Measurements from ENCODE around the gene GALNT5. TPM values are rescaled to one million over a fixed set of nuclear protein-coding genes. Genes with fewer than 3 reads are reported as not detected.

GALNT5 gene
- total RNA-seq, 1 donor from 2014 or later = not detected

GRCh38 chr2:157290525-157290924, 33.0 kb downstream of the GALNT5 start:
- Histone ChIP-seq H3K9ac (no peak overlapping the region), H3K4me1 (no peaks in the 10 kb centered on the region), H4K20me1 (ENCODE audit: low read depth) (no peaks in the 10 kb centered on the region), H3K4me2 (no peak overlapping the region), H3K36me3 (no peaks in the 10 kb centered on the region), H3F3A (ENCODE audit: low read depth) (no peaks in the 10 kb centered on the region), H2AFZ (replicated peaks) (no peak overlapping the region), H3K27ac (no peak overlapping the region), H3K27me3 (no peaks in the 10 kb centered on the region), H3K79me2 (ENCODE audit: low read depth) (no peaks in the 10 kb centered on the region), H3K9me3 (ENCODE audit: low read depth) (no peaks in the 10 kb centered on the region), H3K4me3 (no peak overlapping the region)
- TF ChIP-seq EZH2phosphoT487 (IDR thresholded peaks at IDR 0.05) = no peak
- no peak for TF ChIP-seq EZH2 (IDR thresholded peaks at IDR 0.05)
- TF ChIP-seq CTCF (IDR thresholded peaks at IDR 0.05) = no peak
- H3K4me3 Mint-ChIP-seq = no peak overlapping the region
- no peak for DNase-seq (ENCODE audit: low spot score)
- no peaks in the 10 kb centered on the region for H3K36me3 Mint-ChIP-seq
- H3K27ac Mint-ChIP-seq = no peak overlapping the region
- no peaks in the 10 kb centered on the region for H3K9me3 Mint-ChIP-seq
- no peaks in the 10 kb centered on the region for H3K4me1 Mint-ChIP-seq
- no peaks in the 10 kb centered on the region for H3K27me3 Mint-ChIP-seq (ENCODE audit: insufficient read depth, low read depth)

GRCh38 chr2:157291018-157291417, 33.5 kb downstream of the GALNT5 start:
- no peaks in the 10 kb centered on the region for H4K20me1 ChIP-seq (ENCODE audit: low read depth)
- no peaks in the 10 kb centered on the region for H3F3A ChIP-seq (ENCODE audit: low read depth)
- no peaks in the 10 kb centered on the region for H3K4me1 ChIP-seq
- no peaks in the 10 kb centered on the region for H3K36me3 ChIP-seq
- TF ChIP-seq CTCF (IDR thresholded peaks at IDR 0.05) (no peak), EZH2 (IDR thresholded peaks at IDR 0.05) (no peak), EZH2phosphoT487 (IDR thresholded peaks at IDR 0.05) (no peak)
- H2AFZ ChIP-seq (replicated peaks) = no peak overlapping the region
- Mint-ChIP-seq H3K27ac (no peak overlapping the region), H3K27me3 (ENCODE audit: insufficient read depth, low read depth) (no peaks in the 10 kb centered on the region), H3K4me3 (no peak overlapping the region), H3K9me3 (no peaks in the 10 kb centered on the region), H3K36me3 (no peaks in the 10 kb centered on the region), H3K4me1 (no peaks in the 10 kb centered on the region)
- no peaks in the 10 kb centered on the region for H3K79me2 ChIP-seq (ENCODE audit: low read depth)
- no peak overlapping the region for H3K4me2 ChIP-seq
- no peak overlapping the region for H3K4me3 ChIP-seq
- H3K27ac ChIP-seq = no peak overlapping the region
- H3K9me3 ChIP-seq (ENCODE audit: low read depth) = no peaks in the 10 kb centered on the region
- no peak overlapping the region for H3K9ac ChIP-seq
- no peaks in the 10 kb centered on the region for H3K27me3 ChIP-seq
- DNase-seq (ENCODE audit: low spot score) = no peak

- no peak for DNase-seq (ENCODE audit: low spot score)
- H3K27me3 Mint-ChIP-seq (ENCODE audit: insufficient read depth, low read depth) = no peaks in the 10 kb centered on the region
- Histone ChIP-seq H4K20me1 (ENCODE audit: low read depth) (no peaks in the 10 kb centered on the region), H3K79me2 (ENCODE audit: low read depth) (no peaks in the 10 kb centered on the region), H3K4me3 (no peak overlapping the region), H2AFZ (replicated peaks) (no peak overlapping the region), H3K9me3 (ENCODE audit: low read depth) (no peaks in the 10 kb centered on the region), H3K27me3 (no peaks in the 10 kb centered on the region), H3K4me2 (no peak overlapping the region), H3K9ac (no peak overlapping the region), H3F3A (ENCODE audit: low read depth) (no peaks in the 10 kb centered on the region), H3K4me1 (peaks cover 4% of the 10 kb centered on the region), H3K36me3 (no peaks in the 10 kb centered on the region), H3K27ac (no peak overlapping the region)
- no peak overlapping the region for H3K27ac Mint-ChIP-seq
- TF ChIP-seq EZH2phosphoT487 (IDR thresholded peaks at IDR 0.05) (no peak), CTCF (IDR thresholded peaks at IDR 0.05) (no peak), EZH2 (IDR thresholded peaks at IDR 0.05) (no peak)
- H3K4me3 Mint-ChIP-seq = no peak overlapping the region
- no peaks in the 10 kb centered on the region for H3K4me1 Mint-ChIP-seq
- no peaks in the 10 kb centered on the region for H3K36me3 Mint-ChIP-seq
- no peaks in the 10 kb centered on the region for H3K9me3 Mint-ChIP-seq
Observed at GRCh38 chr2:157292853-157293252, 35.3 kb downstream of the GALNT5 start.
